Transverse colon (tissue), 4 donors: ENCODE data around the gene DEFB113. TPM values are rescaled to one million over a fixed set of nuclear protein-coding genes. Genes with fewer than 3 reads are reported as not detected.

Source experiments
- DNase-seq: peaks from one replicate; pipeline ENCODE4 v3.0.0-alpha.2; 2019
- H3K27ac ChIP-seq, 4 donors: fragments of 200-600 bp; sonication (generic); 2 replicates each; pipeline ENCODE4 v1.5.1; 2016 to 2018; ENCODE audit warnings: inconsistent platforms in 4 of 4
- H3K27me3 ChIP-seq: fragments of 200-600 bp; sonication (generic); 2 replicates; pipeline ENCODE4 v1.5.1; 2017; ENCODE audit warnings: inconsistent platforms
- H3K36me3 ChIP-seq, 4 donors: fragments of 200-600 bp; sonication (generic); 2 replicates each; pipeline ENCODE4 v1.5.1; 2017 to 2019; ENCODE audit warnings: inconsistent platforms in 4 of 4
- H3K4me1 ChIP-seq, 4 donors: fragments of 200-600 bp; sonication (generic); 2 replicates each; pipeline ENCODE4 v1.5.1; 2017 to 2020; ENCODE audit warnings: inconsistent platforms in 4 of 4
- H3K4me3 ChIP-seq, 4 donors: fragments of 200-600 bp; sonication (generic); 1 replicate in 1 of 4; 2 replicates in 3 of 4; pipeline versions ENCODE4 v1.5.1 to v1.6.1; 2017 to 2019; ENCODE audit warnings: inconsistent platforms in 4 of 4
- H3K9me3 ChIP-seq, 2 donors: fragments of 200-600 bp; sonication (generic); 2 replicates each; pipeline ENCODE4 v1.5.1; 2017 to 2019; ENCODE audit warnings: inconsistent platforms in 2 of 2
- CTCF ChIP-seq, 5 experiments: fragments of 200-600 bp in 3 of 5; fragments of 450-650 bp in 2 of 5; sonication (generic) in 3 of 5; IDR thresholded peaks; 1 replicate in 2 of 5; 2 replicates in 3 of 5; pipeline ENCODE4 v1.5.1; 2016 to 2017; ENCODE audit warnings: antibody characterized with exemption in 5 of 5, inconsistent platforms in 3 of 5, mild to moderate bottlenecking in 2 of 5, moderate library complexity in 1 of 5
- EP300 ChIP-seq: sonication (generic); formaldehyde crosslinking; IDR thresholded peaks from one replicate; pipeline ENCODE4 v1.6.1; 2017; ENCODE audit warnings: antibody characterized with exemption, low read depth
- POLR2A ChIP-seq: fragments of 450-650 bp; IDR thresholded peaks from one replicate; pipeline ENCODE4 v1.6.1; 2016; ENCODE audit warnings: antibody characterized with exemption, mild to moderate bottlenecking, moderate library complexity
- POLR2AphosphoS5 ChIP-seq, 3 donors: sonication (generic); formaldehyde crosslinking; IDR thresholded peaks; one replicate each; pipeline ENCODE4 v1.6.1; 2016; ENCODE audit warnings: antibody characterized with exemption in 3 of 3
- WGBS, 2 donors: methylation state at CpG; one replicate each; pipeline ENCODE4 v1.1.5; 2018; ENCODE audit warnings: low coverage in 1 of 2; 5-methylcytosine and 5-hydroxymethylcytosine counted together
- in situ Hi-C, 4 donors: fragments of 200-750 bp; cut with MboI; loops; one replicate each; pipeline versions ENCODE4 v1.15.0 to v1.15.1; 2017; ENCODE audit warnings: low sequenced_read_pairs in 3 of 4, low pct_ligation_motif_present in 1 of 4, low pct_unique_long_range_greater_than_20kb in 1 of 4
- intact Hi-C: fragments of 100-400 bp; cut with DNase I; formaldehyde crosslinking; loops from one replicate; pipeline ENCODE4 v1.15.1; 2023; ENCODE audit warnings: low total_unique reads
- total RNA-seq, 4 donors: library from RNA; depleted of rRNA; stranded (reverse); fragments of >200 nt; gene quantifications; one replicate each; pipeline ENCODE4 v1.1.0, GENCODE V29; 2016

Gene DEFB113
- total RNA-seq, 4 donors from 2014 or later: not detected

GRCh38 chr6:49937811-49938210, 31.6 kb downstream of the DEFB113 start:
- Histone ChIP-seq H3K4me3 (no peak overlapping the region), H3K27ac (no peak overlapping the region), H3K4me1 (no peaks in the 10 kb centered on the region), H3K36me3 (no peaks in the 10 kb centered on the region), H3K9me3 (no peaks in the 10 kb centered on the region), H3K27me3 (no peaks in the 10 kb centered on the region)
- in situ Hi-C loops: no loop called here
- intact Hi-C loops: no loop called here
- TF ChIP-seq POLR2A (no peak), POLR2AphosphoS5 (IDR thresholded peaks at IDR 0.05) (no peak), CTCF (IDR thresholded peaks at IDR 0.05) (no peak), EP300 (no peak)
- DNase-seq: no peak

- H3K4me3 ChIP-seq: no peak overlapping the region
- no peaks in the 10 kb centered on the region for H3K27me3 ChIP-seq
- no peak for DNase-seq
- TF ChIP-seq POLR2A (no peak), EP300 (no peak), CTCF (IDR thresholded peaks at IDR 0.05) (no peak), POLR2AphosphoS5 (IDR thresholded peaks at IDR 0.05) (no peak)
- H3K4me1 ChIP-seq: no peaks in the 10 kb centered on the region
- intact Hi-C loops (no loop called here), in situ Hi-C loops (no loop called here)
- H3K27ac ChIP-seq: no peak overlapping the region
- 66 to 70% methylated on average over 2 of the region's 2 CpGs for WGBS, 2 donors
- H3K9me3 ChIP-seq: no peaks in the 10 kb centered on the region
- H3K36me3 ChIP-seq: no peaks in the 10 kb centered on the region
Observed at GRCh38 chr6:49937017-49937416, 32.4 kb downstream of the DEFB113 start.

GRCh38 chr6:49935387-49935786, 34.0 kb downstream of the DEFB113 start:
- Histone ChIP-seq H3K4me3 (no peak overlapping the region), H3K9me3 (no peaks in the 10 kb centered on the region), H3K27me3 (no peaks in the 10 kb centered on the region), H3K36me3 (no peaks in the 10 kb centered on the region), H3K27ac (no peak overlapping the region), H3K4me1 (no peaks in the 10 kb centered on the region)
- 67 to 84% methylated on average over 3 of the region's 3 CpGs for WGBS, 2 donors
- TF ChIP-seq EP300: no peak
- TF ChIP-seq POLR2A: no peak
- TF ChIP-seq POLR2AphosphoS5 (IDR thresholded peaks at IDR 0.05): no peak
- TF ChIP-seq CTCF (IDR thresholded peaks at IDR 0.05): no peak
- in situ Hi-C loops (no loop called here), intact Hi-C loops (no loop called here)
- no peak for DNase-seq

DNA sequence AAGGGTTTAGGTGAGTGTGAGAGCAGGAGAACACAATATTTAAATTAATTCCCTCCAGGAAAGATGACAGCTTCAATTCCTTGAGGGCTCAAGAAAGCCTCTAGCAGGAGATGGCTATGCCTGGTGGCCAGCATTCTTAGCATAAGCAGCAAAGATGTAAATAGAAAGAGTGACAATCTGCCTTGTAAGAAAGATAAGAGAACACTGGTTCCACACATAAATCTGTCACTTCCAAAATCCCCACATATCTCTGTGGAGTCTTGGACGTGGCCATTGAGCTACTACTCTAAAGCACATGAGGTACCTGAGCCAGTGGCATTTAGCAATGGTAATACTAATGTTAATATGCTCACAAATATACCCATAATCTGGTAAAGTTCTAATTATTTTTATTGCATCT, 34.7 kb downstream of the DEFB113 start:
- in situ Hi-C loops (no loop called here), intact Hi-C loops (no loop called here)
- Histone ChIP-seq H3K36me3 (no peaks in the 10 kb centered on the region), H3K27ac (no peak overlapping the region), H3K27me3 (no peaks in the 10 kb centered on the region), H3K4me3 (no peak overlapping the region), H3K4me1 (no peaks in the 10 kb centered on the region), H3K9me3 (no peaks in the 10 kb centered on the region)
- TF ChIP-seq EP300 (no peak), POLR2AphosphoS5 (IDR thresholded peaks at IDR 0.05) (no peak), POLR2A (no peak), CTCF (IDR thresholded peaks at IDR 0.05) (no peak)
- no peak for DNase-seq
- 38 to 43% methylated on average over 1 of the region's 1 CpG for WGBS, 2 donors
